Endothelial cell of umbilical vein (primary cell): ENCODE measurements around the gene ADGRG1.

Experiments
- JUN ChIP-seq: IDR thresholded peaks from 2 replicates; pipeline ENCODE4 v1.6.1; 2011; ENCODE audit warnings: borderline replicate concordance, low read depth; ENCODE audit not compliant: insufficient read length, insufficient read depth
- POLR2AphosphoS5 ChIP-seq: IDR thresholded peaks from 2 replicates; pipeline ENCODE4 v1.6.1; 2012; ENCODE audit warnings: low read depth, mild to moderate bottlenecking, control low read depth, low read length, moderate library complexity; ENCODE audit not compliant: insufficient read depth
- TF ChIP-seq, protein P1 (sequence below), 2 donors: IDR thresholded peaks; 1 replicate in 1 of 2; 2 replicates in 1 of 2; pipeline ENCODE4 v1.5.1; 2011; ENCODE audit warnings: low read length in 2 of 2, mild to moderate bottlenecking in 2 of 2, moderate library complexity in 2 of 2, control low read depth in 1 of 2, inconsistent platforms in 1 of 2, low read depth in 1 of 2; ENCODE audit not compliant: insufficient read depth in 1 of 2; ENCODE audit errors: extremely low read depth in 1 of 2

DNA sequence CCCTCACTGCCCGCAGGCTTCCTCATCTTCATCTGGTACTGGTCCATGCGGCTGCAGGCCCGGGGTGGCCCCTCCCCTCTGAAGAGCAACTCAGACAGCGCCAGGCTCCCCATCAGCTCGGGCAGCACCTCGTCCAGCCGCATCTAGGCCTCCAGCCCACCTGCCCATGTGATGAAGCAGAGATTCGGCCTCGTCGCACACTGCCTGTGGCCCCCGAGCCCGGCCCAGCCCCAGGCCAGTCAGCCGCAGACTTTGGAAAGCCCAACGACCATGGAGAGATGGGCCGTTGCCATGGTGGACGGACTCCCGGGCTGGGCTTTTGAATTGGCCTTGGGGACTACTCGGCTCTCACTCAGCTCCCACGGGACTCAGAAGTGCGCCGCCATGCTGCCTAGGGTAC is 35.0 kb downstream of the ADGRG1 start:
- TF ChIP-seq JUN: no peak
- TF ChIP-seq, protein P1, sequence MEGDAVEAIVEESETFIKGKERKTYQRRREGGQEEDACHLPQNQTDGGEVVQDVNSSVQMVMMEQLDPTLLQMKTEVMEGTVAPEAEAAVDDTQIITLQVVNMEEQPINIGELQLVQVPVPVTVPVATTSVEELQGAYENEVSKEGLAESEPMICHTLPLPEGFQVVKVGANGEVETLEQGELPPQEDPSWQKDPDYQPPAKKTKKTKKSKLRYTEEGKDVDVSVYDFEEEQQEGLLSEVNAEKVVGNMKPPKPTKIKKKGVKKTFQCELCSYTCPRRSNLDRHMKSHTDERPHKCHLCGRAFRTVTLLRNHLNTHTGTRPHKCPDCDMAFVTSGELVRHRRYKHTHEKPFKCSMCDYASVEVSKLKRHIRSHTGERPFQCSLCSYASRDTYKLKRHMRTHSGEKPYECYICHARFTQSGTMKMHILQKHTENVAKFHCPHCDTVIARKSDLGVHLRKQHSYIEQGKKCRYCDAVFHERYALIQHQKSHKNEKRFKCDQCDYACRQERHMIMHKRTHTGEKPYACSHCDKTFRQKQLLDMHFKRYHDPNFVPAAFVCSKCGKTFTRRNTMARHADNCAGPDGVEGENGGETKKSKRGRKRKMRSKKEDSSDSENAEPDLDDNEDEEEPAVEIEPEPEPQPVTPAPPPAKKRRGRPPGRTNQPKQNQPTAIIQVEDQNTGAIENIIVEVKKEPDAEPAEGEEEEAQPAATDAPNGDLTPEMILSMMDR (IDR thresholded peaks at IDR 0.05; ENCODE audit: extremely low read depth in 1 of 2, insufficient read depth in 1 of 2, low read depth in 1 of 2, low read length in 2 of 2): no peak
- TF ChIP-seq POLR2AphosphoS5: no peak
